SJCRH30 (cell line): ENCODE data around the gene GPS1. TPM values are rescaled to one million over a fixed set of nuclear protein-coding genes. Genes with fewer than 3 reads are reported as not detected.

Experiments used
- DNase-seq, 2 experiments: peaks; one replicate each; pipeline ENCODE4 v3.0.0-alpha.2; 2015 to 2020
- H3K27ac ChIP-seq: fragments of 250-450 bp; sonication (Bioruptor Pico); 2 replicates; pipeline ENCODE4 v1.5.1; 2020; ENCODE audit warnings: mild to moderate bottlenecking, moderate library complexity
- H3K27me3 ChIP-seq: fragments of 250-450 bp; sonication (Bioruptor Pico); 2 replicates; pipeline ENCODE4 v1.5.1; 2020; ENCODE audit warnings: mild to moderate bottlenecking, moderate library complexity
- H3K36me3 ChIP-seq: fragments of 250-450 bp; sonication (Bioruptor Pico); 2 replicates; pipeline ENCODE4 v1.5.1; 2020; ENCODE audit warnings: mild to moderate bottlenecking, moderate library complexity
- H3K4me1 ChIP-seq: fragments of 250-450 bp; sonication (Bioruptor Pico); 2 replicates; pipeline ENCODE4 v1.5.1; 2020; ENCODE audit warnings: mild to moderate bottlenecking, moderate library complexity
- H3K4me3 ChIP-seq: fragments of 250-450 bp; sonication (Bioruptor Pico); 2 replicates; pipeline ENCODE4 v1.5.1; 2020; ENCODE audit warnings: mild to moderate bottlenecking, moderate library complexity
- H3K9me3 ChIP-seq: fragments of 250-450 bp; sonication (Bioruptor Pico); replicated peaks from 2 replicates; pipeline ENCODE4 v1.5.1; 2020; ENCODE audit warnings: mild to moderate bottlenecking, moderate library complexity
- total RNA-seq: library from RNA; depleted of rRNA; stranded (reverse); fragments of >200 nt; shearing (Covaris generic); gene quantifications from 2 replicates; pipeline ENCODE4 v1.2.3, GENCODE V29; 2014

GPS1 gene
- total RNA-seq, 1 experiment from 2014 or later, result 168 TPM

GRCh38 chr17:82094931-82095776 is 43.5 kb downstream of the GPS1 start:
- no peaks in the 10 kb centered on the region for H3K27me3 ChIP-seq
- no peak for DNase-seq
- no peaks in the 10 kb centered on the region for H3K9me3 ChIP-seq
- H3K36me3 ChIP-seq, result peaks cover 62% of the 10 kb centered on the region
- H3K27ac ChIP-seq, result no peak overlapping the region
- H3K4me1 ChIP-seq, result peaks cover 13% of the 10 kb centered on the region
- H3K4me3 ChIP-seq, result no peak overlapping the region

- no peaks in the 10 kb centered on the region for H3K27me3 ChIP-seq
- no peaks in the 10 kb centered on the region for H3K9me3 ChIP-seq
- H3K36me3 ChIP-seq, result peaks cover 53% of the 10 kb centered on the region
- H3K27ac ChIP-seq, result no peak overlapping the region
- H3K4me3 ChIP-seq, result peak overlapping the region; percentile 77
- no peak for DNase-seq
- peaks cover 14% of the 10 kb centered on the region for H3K4me1 ChIP-seq
These were observed 44.3 kb downstream of the GPS1 start for GRCh38 chr17:82095777-82096708.

- Histone ChIP-seq H3K27me3 (no peaks in the 10 kb centered on the region), H3K4me3 (peak overlapping the region; percentile 77), H3K4me1 (peaks cover 14% of the 10 kb centered on the region), H3K36me3 (peaks cover 46% of the 10 kb centered on the region), H3K27ac (no peak overlapping the region; the same call in 1 of the 2 replicates), H3K9me3 (no peaks in the 10 kb centered on the region)
- no peak for DNase-seq
These were observed 45.0 kb downstream of the GPS1 start for GRCh38 chr17:82096709-82097183.

GRCh38 chr17:82097184-82097918 is 45.7 kb downstream of the GPS1 start:
- DNase-seq, result peak; percentile 78 to 83
- H3K9me3 ChIP-seq, result no peaks in the 10 kb centered on the region
- peak overlapping the region; percentile 77 for H3K4me3 ChIP-seq
- H3K27ac ChIP-seq, result peak overlapping the region; percentile 50; the same call in 1 of the 2 replicates
- peaks cover 40% of the 10 kb centered on the region for H3K36me3 ChIP-seq
- H3K4me1 ChIP-seq, result peaks cover 14% of the 10 kb centered on the region
- H3K27me3 ChIP-seq, result no peaks in the 10 kb centered on the region

GRCh38 chr17:82097919-82098168 is 46.1 kb downstream of the GPS1 start:
- peaks cover 14% of the 10 kb centered on the region for H3K4me1 ChIP-seq
- no peaks in the 10 kb centered on the region for H3K9me3 ChIP-seq
- H3K36me3 ChIP-seq, result peaks cover 35% of the 10 kb centered on the region

GRCh38 chr17:82098169-82098938 is 46.7 kb downstream of the GPS1 start, which contains the start of gene FASN:
FASN (minus strand) TSS chr17:82098236; CDS start chr17:82096445, 1,791 bp downstream.
- Histone ChIP-seq H3K36me3 (peaks cover 30% of the 10 kb centered on the region), H3K9me3 (no peaks in the 10 kb centered on the region), H3K27me3 (no peaks in the 10 kb centered on the region), H3K4me1 (peaks cover 14% of the 10 kb centered on the region), H3K4me3 (peak within 1 kb of the TSS; percentile 77), H3K27ac (peak within 1 kb of the TSS; percentile 75)
- DNase-seq, result peak; percentile 98 to 99

More at GRCh38 chr17:82097919-82098168, 46.1 kb downstream of the GPS1 start:
- Histone ChIP-seq H3K27ac (peak overlapping the region; percentile 50; the same call in 1 of the 2 replicates), H3K27me3 (no peaks in the 10 kb centered on the region), H3K4me3 (peak overlapping the region; percentile 77)
- no peak for DNase-seq

GRCh38 chr17:82098939-82099763 is 47.5 kb downstream of the GPS1 start:
- H3K9me3 ChIP-seq, result no peaks in the 10 kb centered on the region
- peaks cover 23% of the 10 kb centered on the region for H3K36me3 ChIP-seq
- peaks cover 14% of the 10 kb centered on the region for H3K4me1 ChIP-seq
- H3K4me3 ChIP-seq, result peak overlapping the region; percentile 77
- no peaks in the 10 kb centered on the region for H3K27me3 ChIP-seq
- no peak for DNase-seq
- H3K27ac ChIP-seq, result peak overlapping the region; percentile 75

GRCh38 chr17:82100502-82101298 is 49.0 kb downstream of the GPS1 start:
- H3K9me3 ChIP-seq, result no peaks in the 10 kb centered on the region
- H3K27me3 ChIP-seq, result no peaks in the 10 kb centered on the region
- peaks cover 10% of the 10 kb centered on the region for H3K36me3 ChIP-seq
- H3K27ac ChIP-seq, result no peak overlapping the region
- H3K4me3 ChIP-seq, result no peak overlapping the region
- no peak for DNase-seq
- peaks cover 22% of the 10 kb centered on the region for H3K4me1 ChIP-seq

GRCh38 chr17:82101301-82101715 is 49.6 kb downstream of the GPS1 start:
- H3K27ac ChIP-seq, result no peak overlapping the region
- H3K4me3 ChIP-seq, result no peak overlapping the region
- no peaks in the 10 kb centered on the region for H3K27me3 ChIP-seq
- H3K36me3 ChIP-seq, result peaks cover 4% of the 10 kb centered on the region; the same call in 1 of the 2 replicates
- no peak for DNase-seq
- peaks cover 26% of the 10 kb centered on the region for H3K4me1 ChIP-seq
- no peaks in the 10 kb centered on the region for H3K9me3 ChIP-seq

- Histone ChIP-seq H3K27ac (no peak overlapping the region), H3K4me1 (peaks cover 30% of the 10 kb centered on the region), H3K36me3 (no peaks in the 10 kb centered on the region), H3K27me3 (no peaks in the 10 kb centered on the region), H3K4me3 (no peak overlapping the region), H3K9me3 (no peaks in the 10 kb centered on the region)
- DNase-seq, result no peak
These were observed 50.3 kb downstream of the GPS1 start for GRCh38 chr17:82101767-82102679.

- peak in 1 of 2 experiments; percentile 49 for DNase-seq
- H3K4me1 ChIP-seq, result peaks cover 48% of the 10 kb centered on the region
- no peak overlapping the region for H3K27ac ChIP-seq
- no peaks in the 10 kb centered on the region for H3K36me3 ChIP-seq
- H3K9me3 ChIP-seq, result no peaks in the 10 kb centered on the region
- no peaks in the 10 kb centered on the region for H3K27me3 ChIP-seq
- H3K4me3 ChIP-seq, result no peak overlapping the region
These were observed 52.1 kb downstream of the GPS1 start for GRCh38 chr17:82103553-82104451.
